Renal cortex interstitium (tissue), 15 donors: Measurements from ENCODE around the gene FAM90A1. TPM values are rescaled to one million over a fixed set of nuclear protein-coding genes. Genes with fewer than 3 reads are reported as not detected.
A peak's percentile ranks its signal among the peaks of the same experiment; 100 is the strongest.
"Not testable (repeated sequence)": the region's sequence is repeated elsewhere in the genome, so short reads cannot be mapped to it uniquely, and the experiment has no call there.

Source experiments
- DNase-seq, 11 donors: peaks; one replicate each; pipeline ENCODE4 v3.0.0-alpha.2; 2013; ENCODE audit warnings: low read depth in 9 of 11, low spot score in 4 of 11; ENCODE audit errors: extremely low read depth in 1 of 11
- long read RNA-seq, 16 experiments: transcript quantifications; one replicate each; lab custom pipeline, GENCODE V29; 2026
- polyA plus RNA-seq, 3 donors: library from polyadenylated mRNA; unstranded; fragments of 120-200 nt; gene quantifications; one replicate each; pipeline ENCODE4 v1.2.1, GENCODE V29; 2013; ENCODE audit not compliant: insufficient read length in 3 of 3

FAM90A1 gene
- 1 to 10 TPM; 1.3 to 2.7 (median 1.6) TPM for polyA plus RNA-seq
- long read RNA-seq, donor 1, result 0 reads
- long read RNA-seq, donor 2, result 0 reads
- long read RNA-seq, donor 3, result 0 reads
- long read RNA-seq, donor 4, result 0 reads
- long read RNA-seq, donor 5, result 0 reads
- long read RNA-seq, donor 6, result 0 reads
- long read RNA-seq, donor 7, result 0 reads
- long read RNA-seq, donor 8, result 0 reads
- long read RNA-seq, donor 9, result 0 reads
- long read RNA-seq, donor 10, result 0 reads
- long read RNA-seq, donor 11, result 0 reads
- long read RNA-seq, donor 12, result 0 reads
- long read RNA-seq, donor 13, result 0 reads
- long read RNA-seq, donor 14, result 0 reads
- long read RNA-seq, donor 15, result 0 reads
- long read RNA-seq, donor 16, result 0 reads

DNA sequence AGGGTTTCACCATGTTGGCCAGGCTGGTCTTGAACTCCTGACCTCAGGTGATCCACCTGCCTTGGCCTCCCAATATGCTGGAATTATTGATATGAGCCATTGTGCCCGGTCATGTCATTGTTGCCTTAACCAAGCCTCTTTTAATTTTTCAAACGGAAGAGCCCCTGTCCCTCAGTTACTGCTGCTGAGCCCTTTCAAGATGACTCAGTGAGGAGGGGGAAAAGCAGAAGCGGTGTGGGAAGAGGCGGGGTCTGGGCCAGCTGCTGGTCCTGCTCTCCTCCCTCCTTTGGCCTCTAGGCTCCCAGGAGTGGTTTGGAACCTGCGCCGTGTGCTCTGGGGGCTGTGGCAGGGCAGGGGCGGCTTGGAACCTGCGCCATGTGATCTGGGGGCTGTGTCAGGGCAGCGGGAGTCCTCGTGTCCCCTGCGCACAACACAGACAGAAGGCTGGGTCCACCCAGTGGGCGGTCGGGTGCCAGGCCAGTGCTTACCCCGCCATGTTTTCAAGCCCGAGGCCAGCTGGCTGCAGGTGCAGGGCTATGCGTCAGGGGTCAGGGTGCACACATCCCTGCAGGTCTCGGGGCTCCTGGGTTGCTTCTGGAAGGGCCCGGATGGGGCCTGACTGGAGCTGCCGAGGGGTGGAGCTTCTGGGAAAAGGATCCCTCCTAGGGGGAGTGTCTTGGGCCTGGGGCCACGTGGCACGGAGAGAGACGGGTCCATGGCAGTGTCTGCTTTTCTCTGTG lies at the start of gene FAM90A1:
FAM90A1 (minus strand) TSS at position 627 of the 740 bp plus-strand sequence. CDS start 2,786 bp downstream, outside the sequence.
- DNase-seq, result peak in 1 of 11 donors; percentile 1

DNA sequence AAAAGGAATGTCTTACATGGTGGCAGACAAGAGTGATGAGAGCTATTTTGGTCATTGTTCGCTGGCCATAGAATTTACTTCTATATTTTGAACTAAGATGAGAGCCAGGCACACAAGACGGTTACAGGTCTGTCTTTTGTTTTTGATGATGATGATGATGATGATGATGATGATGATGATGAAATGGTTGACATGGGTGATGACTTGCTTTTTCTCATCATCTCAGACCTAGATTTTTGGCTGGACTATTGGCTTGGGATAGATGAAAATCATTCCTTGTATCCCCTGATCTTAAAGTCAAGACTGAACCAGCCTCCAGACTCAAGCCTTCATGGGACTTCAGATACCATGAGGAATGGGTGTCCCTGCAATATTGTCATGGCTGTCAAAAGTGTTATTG lies 49.0 kb upstream of the FAM90A1 start:
- not testable (repeated sequence) for DNase-seq

- DNase-seq, result not testable (repeated sequence)
These were observed 39.3 kb upstream of the FAM90A1 start for GRCh38 chr12:8266706-8267105.

DNA sequence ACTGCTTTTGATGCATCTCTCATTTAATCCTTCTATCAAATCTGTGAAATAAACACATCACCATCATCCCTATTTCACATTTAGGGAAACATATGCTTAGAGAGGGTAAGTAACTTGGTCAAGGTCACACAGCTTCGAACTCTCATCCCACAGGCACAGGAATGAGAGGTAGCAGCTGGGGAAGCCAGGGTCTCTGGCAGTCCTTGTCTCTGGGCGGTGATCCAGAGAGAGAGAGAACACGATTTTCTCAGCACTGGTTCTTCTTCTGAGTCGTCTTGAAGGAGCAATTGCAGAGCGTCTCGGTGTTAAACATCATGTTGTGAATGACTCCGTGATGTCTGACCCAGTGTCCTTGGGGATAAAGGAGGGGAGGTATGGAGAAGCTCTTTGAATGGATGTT lies 36.8 kb upstream of the FAM90A1 start:
- not testable (repeated sequence) for DNase-seq

GRCh38 chr12:8261111-8261554 lies 33.7 kb upstream of the FAM90A1 start:
- DNase-seq, result not testable (repeated sequence)

DNA sequence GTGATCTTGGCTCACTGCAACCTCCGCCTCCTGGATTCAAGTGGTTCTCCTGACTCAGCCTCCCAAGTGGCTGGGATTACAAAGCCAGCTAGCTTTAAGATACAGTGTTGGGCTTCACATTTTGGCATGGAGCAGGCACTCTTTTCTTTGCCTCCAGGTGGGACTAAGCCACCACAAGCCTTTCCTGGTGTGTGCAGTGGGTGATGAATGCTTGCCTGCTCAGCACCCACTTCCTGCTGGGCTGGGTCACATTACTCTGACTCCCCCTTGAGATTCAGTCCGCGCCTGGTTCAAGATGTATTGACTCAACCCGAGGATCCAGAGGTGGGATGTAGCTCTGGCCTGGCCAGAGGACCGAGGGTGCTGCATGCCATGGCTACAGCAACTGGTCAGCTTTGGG lies 28.9 kb upstream of the FAM90A1 start:
- DNase-seq, result not testable (repeated sequence)

DNA sequence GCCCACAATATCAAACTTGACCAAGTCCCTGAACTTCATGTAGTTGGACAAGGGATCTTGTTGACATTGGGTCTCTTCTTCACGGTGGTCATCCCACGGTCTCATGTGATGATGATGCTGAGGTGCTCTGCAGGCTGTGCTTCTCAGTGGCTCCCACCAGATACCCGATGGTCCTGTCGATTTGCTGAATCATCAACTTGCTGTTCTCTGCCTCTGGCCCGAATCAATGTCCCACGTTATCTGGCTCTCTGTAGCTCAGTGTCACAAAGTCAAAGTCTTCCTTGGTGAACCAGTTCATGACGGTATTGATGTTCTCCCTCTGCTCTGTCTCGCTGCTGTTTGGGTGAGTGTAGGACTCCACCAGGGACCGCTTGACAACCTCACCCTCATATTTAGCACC lies 27.3 kb upstream of the FAM90A1 start:
- not testable (repeated sequence) for DNase-seq

- not testable (repeated sequence) for DNase-seq
These were observed 24.8 kb upstream of the FAM90A1 start for GRCh38 chr12:8252056-8252818.

DNA sequence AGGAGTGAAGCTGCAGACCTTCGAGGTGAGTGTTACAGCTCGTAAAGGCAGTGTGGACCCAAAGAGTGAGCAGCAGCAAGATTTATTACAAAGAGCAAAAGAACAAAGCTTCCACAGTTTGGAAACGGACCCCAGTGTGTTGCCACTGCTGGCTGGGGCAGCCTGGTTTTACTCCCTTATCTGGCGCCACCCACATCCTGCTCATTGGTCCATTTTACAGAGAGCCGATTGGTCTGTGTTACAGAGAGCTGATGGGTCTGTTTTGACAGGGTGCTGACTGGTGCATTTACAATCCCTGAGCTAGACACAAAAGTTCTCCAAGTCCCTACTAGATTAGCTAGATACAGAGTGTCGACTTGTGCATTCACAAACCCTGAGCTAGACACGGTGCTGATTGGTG lies 24.2 kb upstream of the FAM90A1 start:
- DNase-seq, result not testable (repeated sequence)

GRCh38 chr12:8246941-8247535 lies 19.6 kb upstream of the FAM90A1 start:
- DNase-seq, result not testable (repeated sequence)

DNA sequence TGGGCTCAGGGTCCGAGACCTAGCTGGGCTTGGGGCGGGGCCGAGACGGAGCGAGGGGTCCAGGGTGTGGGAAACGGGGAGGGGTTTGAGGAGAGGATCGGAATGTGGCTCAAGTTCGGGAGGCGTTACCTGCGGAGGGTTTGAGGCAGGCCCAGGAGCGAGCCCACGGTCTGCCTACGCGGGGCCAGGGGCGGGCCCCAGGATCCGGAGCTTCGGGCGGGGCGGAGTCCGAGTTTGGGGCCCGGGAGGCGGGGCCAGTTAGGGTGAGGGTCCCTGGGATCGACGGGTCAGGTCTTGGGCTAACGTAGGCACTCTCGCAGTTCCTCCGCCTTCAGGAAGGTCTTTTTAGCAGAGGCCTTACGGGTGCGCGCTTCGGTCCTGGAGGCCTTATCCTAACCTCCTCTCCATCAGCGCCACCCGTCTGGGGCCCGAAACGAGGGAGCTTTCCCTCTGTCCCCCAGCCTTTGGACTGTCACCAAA lies 16.3 kb upstream of the FAM90A1 start:
- DNase-seq, result peak in 3 of 11 donors; percentile 15 to 33 (median 31)

GRCh38 chr12:8242880-8243681 lies 15.7 kb upstream of the FAM90A1 start:
- peak; percentile 75 to 93 (median 88) for DNase-seq

DNA sequence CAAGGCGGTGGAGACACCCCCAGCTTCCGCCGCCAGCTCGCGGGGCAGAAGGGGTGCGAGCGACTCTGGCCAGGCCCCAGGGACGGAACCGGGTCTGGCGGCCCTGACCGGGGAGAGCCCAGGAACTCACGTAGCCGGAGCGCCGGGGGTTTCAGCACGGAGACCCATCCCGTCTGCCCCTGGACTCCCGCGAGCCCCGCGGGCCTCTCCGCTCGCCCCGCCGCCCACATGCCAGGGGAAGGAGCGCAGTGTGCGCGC lies 15.1 kb upstream of the FAM90A1 start:
- not testable (repeated sequence) for DNase-seq

DNA sequence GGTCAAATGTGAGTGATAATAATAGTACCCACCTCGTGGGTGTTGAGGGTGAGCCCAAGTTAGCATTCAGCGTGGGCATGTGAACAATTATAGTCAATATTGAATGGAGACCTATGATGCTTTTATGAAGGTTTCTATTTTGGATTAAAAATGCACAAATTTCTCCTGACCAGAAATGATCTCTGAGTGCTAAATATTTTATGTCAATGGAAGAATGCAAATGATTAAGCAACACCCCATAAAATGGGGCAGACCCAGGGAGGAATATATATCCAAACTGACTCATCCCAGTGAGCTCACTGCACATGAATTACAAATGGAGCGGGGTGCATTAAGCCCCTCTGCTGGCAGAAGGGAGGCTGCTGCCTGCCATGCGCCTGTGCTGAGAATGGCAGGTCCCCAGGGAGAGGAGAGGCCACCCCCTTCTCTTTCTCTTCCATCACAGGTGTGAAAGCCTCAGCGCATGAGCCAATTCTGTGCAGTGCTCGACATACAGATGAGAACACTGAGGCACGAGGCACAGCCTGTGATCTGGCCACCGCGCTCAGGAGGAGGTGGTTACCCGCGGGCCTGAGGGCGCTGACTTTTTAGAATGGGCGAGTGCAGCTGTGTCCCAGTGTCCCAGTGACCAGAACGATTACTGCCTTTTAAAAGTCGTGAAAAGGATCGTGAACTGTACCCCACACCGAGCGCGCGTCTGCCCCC lies 14.7 kb upstream of the FAM90A1 start:
- peak in 1 of 11 donors; percentile 0 for DNase-seq

GRCh38 chr12:8240340-8241114 lies 13.1 kb upstream of the FAM90A1 start:
- not testable (repeated sequence) for DNase-seq

- not testable (repeated sequence) for DNase-seq
These were observed 9.6 kb upstream of the FAM90A1 start for GRCh38 chr12:8237031-8237430.
